ENCODE data around the gene MEGF9.
A peak's percentile ranks its signal among the peaks of the same experiment; 100 is the strongest.

The MEGF9 gene

GRCh38 chr9:120583958-120584369 is 130.3 kb downstream of the MEGF9 start:
- H3K27ac ChIP-seq: no peak overlapping the region
- TF ChIP-seq ZFX (IDR thresholded peaks at IDR 0.05) (no peak), CTCF (conservative IDR thresholded peaks at IDR 0.05) (no peak)

GRCh38 chr9:120580051-120580896 is 134.0 kb downstream of the MEGF9 start, which contains the start of gene CDK5RAP2:
CDK5RAP2 (minus strand) TSS chr9:120580167; CDS start chr9:120579978, 189 bp downstream.
- peak within 1 kb of the TSS; percentile 86 for H3K27ac ChIP-seq

GRCh38 chr9:120579139-120580050 is 134.9 kb downstream of the MEGF9 start:
- TF ChIP-seq ZFX (IDR thresholded peaks at IDR 0.05) (no peak), CTCF (conservative IDR thresholded peaks at IDR 0.05) (no peak)

More at GRCh38 chr9:120580051-120580896, 134.0 kb downstream of the MEGF9 start, which contains the start of gene CDK5RAP2:
- TF ChIP-seq ZFX (IDR thresholded peaks at IDR 0.05) (no peak), CTCF (conservative IDR thresholded peaks at IDR 0.05) (no peak)

GRCh38 chr9:120574473-120574872 is 139.8 kb downstream of the MEGF9 start:
- no peak overlapping the region for H3K27ac ChIP-seq
- TF ChIP-seq ZFX (IDR thresholded peaks at IDR 0.05): no peak
- no peak for TF ChIP-seq CTCF (conservative IDR thresholded peaks at IDR 0.05)

More at GRCh38 chr9:120579139-120580050, 134.9 kb downstream of the MEGF9 start:
- peak overlapping the region; percentile 86 for H3K27ac ChIP-seq

- TF ChIP-seq ZFX (IDR thresholded peaks at IDR 0.05) (no peak), CTCF (conservative IDR thresholded peaks at IDR 0.05) (no peak)
- H3K27ac ChIP-seq: no peak overlapping the region; the same call in 1 of the 2 replicates
Observed at GRCh38 chr9:120572472-120572871, 141.8 kb downstream of the MEGF9 start.

- peak overlapping the region; percentile 68 for H3K27ac ChIP-seq
- TF ChIP-seq ZFX (IDR thresholded peaks at IDR 0.05) (no peak), CTCF (conservative IDR thresholded peaks at IDR 0.05) (no peak)
Observed at GRCh38 chr9:120571443-120572257, 142.6 kb downstream of the MEGF9 start.

All from C4-2B (cell line).